ENCODE results near the gene HERC2.

HERC2 gene

DNA sequence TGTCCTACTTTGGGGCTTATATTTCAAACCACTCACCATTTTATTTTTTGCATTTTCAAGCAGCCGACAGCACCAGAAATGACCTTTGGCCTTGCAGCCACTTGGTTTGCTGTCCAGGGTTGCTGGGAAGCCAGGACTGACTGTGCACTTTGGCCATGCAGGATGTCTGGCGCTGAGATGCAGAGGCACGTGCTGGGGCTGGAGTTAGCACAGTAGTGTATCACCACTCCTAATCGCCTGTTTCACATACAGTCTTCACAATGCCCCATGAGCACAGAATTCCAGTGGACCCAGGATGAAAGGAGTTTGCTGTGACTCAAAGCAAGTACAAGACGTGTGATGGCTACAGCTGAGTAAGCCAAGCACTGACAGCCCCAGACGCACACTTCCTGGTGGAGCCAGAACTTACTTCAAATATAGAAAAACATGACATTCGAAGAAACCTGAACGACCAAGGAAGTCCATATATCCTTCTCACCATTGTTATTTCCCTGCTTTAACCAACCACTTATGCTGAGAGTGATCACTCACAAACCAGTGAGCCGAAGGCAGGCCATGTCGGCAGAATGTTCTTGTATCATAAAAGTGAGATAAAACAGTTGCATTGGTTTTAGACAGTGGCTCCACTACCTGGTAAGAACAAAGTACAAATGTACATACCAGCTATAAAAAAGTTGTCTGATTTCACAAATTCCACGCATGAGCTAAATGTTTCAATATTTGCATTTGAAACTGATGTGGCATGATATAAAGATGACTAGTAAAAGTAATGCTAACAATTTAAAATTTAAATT is 238.9 kb downstream of the HERC2 start:
- no peaks in the 10 kb centered on the region for H3K9me3 ChIP-seq
- no peak overlapping the region for H3K4me3 ChIP-seq
- H3K36me3 ChIP-seq (replicated peaks) = no peaks in the 10 kb centered on the region
- H3K4me1 ChIP-seq = no peaks in the 10 kb centered on the region
- no peak for DNase-seq (ENCODE audit: low spot score in 2 of 2)
- in situ Hi-C loops (cut with MboI; ENCODE audit: low sequenced_read_pairs) = no loop called here
- no peaks in the 10 kb centered on the region; the same call in 1 of the 2 replicates for H3K27me3 ChIP-seq (ENCODE audit: low read depth)

DNA sequence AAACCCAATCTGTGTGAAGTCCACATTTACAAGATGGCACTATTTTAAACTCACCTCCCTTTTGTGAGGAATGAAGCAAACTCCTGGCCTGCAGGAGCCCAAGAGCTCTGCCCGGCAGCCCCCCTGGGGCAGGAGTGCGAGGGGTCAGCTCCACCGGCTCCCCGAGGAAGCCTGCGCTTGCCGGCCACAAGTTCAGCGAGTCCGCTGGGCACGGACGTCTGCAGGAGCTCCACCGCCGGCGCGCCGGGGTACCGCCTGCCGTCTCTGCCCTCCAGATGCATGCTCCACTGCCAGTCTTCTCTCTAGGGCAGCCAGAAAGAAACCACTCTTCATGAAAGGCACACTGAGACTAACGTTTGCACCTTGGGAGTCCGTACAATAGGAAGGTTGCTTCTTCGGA is 240.4 kb downstream of the HERC2 start:
- DNase-seq (ENCODE audit: low spot score in 2 of 2) = no peak
- no peaks in the 10 kb centered on the region for H3K36me3 ChIP-seq (replicated peaks)
- no peaks in the 10 kb centered on the region for H3K4me1 ChIP-seq
- H3K27me3 ChIP-seq (ENCODE audit: low read depth) = no peaks in the 10 kb centered on the region; the same call in 1 of the 2 replicates
- in situ Hi-C loops (cut with MboI; ENCODE audit: low sequenced_read_pairs) = no loop called here
- H3K4me3 ChIP-seq = no peak overlapping the region
- H3K9me3 ChIP-seq = no peaks in the 10 kb centered on the region

DNA sequence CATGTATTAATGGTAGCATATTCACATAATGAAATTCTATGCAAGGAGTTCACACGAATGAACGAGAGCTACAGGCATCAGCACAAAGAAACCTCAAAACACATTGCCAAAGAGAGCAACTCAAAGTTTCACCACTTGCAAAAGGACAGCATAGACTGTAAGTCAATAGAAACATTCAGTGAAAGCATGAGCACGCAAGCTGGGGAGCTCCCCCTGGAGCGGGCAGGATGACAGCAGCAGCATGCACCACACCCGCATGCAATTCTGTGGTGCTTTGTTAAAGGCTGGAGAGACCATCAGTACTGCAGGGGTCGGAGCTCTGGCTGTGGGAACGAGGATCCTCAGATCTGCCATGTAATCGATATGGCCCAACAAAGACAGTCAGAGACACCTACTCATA is 241.6 kb downstream of the HERC2 start:
- Histone ChIP-seq H3K4me1 (no peaks in the 10 kb centered on the region), H3K4me3 (no peak overlapping the region), H3K36me3 (replicated peaks) (no peaks in the 10 kb centered on the region), H3K9me3 (no peaks in the 10 kb centered on the region), H3K27me3 (ENCODE audit: low read depth) (no peaks in the 10 kb centered on the region)
- no peak for DNase-seq (ENCODE audit: low spot score in 2 of 2)
- in situ Hi-C loops (cut with MboI; ENCODE audit: low sequenced_read_pairs) = no loop called here

DNA sequence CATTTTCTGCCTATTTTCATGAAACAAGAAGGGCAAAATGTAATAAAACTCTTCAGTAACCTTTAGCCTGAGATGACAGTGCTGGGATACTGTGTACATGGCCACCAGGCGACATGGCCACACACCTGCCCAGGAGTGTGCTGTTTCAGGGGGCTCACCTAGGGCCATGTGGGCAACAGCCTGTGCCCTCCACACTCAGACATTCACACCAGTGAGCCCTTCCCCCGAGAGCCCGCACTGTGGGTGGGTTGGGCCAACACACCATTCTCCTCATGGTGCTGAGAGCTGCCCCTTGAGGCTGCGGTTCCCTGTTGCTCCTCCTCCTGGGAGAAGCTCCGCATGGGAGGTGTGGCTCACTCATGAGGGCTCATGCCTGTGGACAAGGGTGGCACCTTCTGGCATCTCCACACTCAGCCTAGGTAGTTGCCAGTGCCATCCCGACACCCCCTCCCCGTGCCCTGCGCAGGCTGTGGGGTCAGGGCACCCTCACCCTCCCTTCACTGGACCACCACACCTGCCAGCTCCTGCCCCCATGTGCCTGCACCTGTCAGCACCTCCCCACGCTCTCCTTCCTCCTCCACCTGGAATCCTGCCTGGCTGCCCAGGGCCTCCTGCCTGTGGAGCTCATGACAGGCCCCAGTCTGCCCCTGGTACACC is 242.5 kb downstream of the HERC2 start:
- DNase-seq (ENCODE audit: low spot score in 2 of 2) = no peak
- H3K36me3 ChIP-seq (replicated peaks) = no peaks in the 10 kb centered on the region
- no peaks in the 10 kb centered on the region for H3K4me1 ChIP-seq
- in situ Hi-C loops (cut with MboI; ENCODE audit: low sequenced_read_pairs) = no loop called here
- H3K27me3 ChIP-seq (ENCODE audit: low read depth) = no peaks in the 10 kb centered on the region
- H3K9me3 ChIP-seq = no peaks in the 10 kb centered on the region
- no peak overlapping the region for H3K4me3 ChIP-seq

DNA sequence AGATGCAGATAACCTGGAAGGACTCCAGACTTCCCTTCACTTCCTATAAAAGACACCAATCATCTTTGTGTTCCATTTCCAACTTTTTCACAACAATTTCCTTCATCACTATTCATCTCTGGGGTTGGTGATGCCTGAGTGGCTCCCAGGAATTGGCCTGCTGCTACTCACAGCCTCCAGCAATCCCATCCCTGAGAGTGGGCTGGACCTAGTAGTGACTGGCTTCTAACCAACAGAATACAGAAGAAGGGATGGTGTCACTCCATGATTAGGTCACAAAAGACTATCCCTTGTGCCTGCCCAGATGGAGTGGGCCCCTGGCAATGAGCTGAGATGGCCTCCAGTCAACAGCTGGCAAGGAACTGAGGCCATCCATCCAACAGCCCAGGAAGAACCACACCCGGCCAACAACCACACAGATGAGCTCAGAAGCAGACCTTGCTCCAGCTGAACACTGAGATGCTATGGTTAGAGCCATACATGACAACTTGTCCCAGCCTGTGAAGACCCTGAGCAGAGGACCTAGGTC is 243.7 kb downstream of the HERC2 start:
- Histone ChIP-seq H3K27me3 (ENCODE audit: low read depth) (no peaks in the 10 kb centered on the region), H3K36me3 (replicated peaks) (no peaks in the 10 kb centered on the region), H3K9me3 (no peaks in the 10 kb centered on the region), H3K4me3 (no peak overlapping the region), H3K4me1 (no peaks in the 10 kb centered on the region)
- in situ Hi-C loops (cut with MboI; ENCODE audit: low sequenced_read_pairs) = no loop called here
- DNase-seq (ENCODE audit: low spot score in 2 of 2) = no peak

- no peak for DNase-seq (ENCODE audit: low spot score in 2 of 2)
- H3K4me3 ChIP-seq = no peak overlapping the region
- H3K27me3 ChIP-seq (ENCODE audit: low read depth) = no peaks in the 10 kb centered on the region
- H3K36me3 ChIP-seq (replicated peaks) = no peaks in the 10 kb centered on the region
- no peaks in the 10 kb centered on the region for H3K4me1 ChIP-seq
- no peaks in the 10 kb centered on the region for H3K9me3 ChIP-seq
- in situ Hi-C loops (cut with MboI; ENCODE audit: low sequenced_read_pairs) = no loop called here
These were observed 246.4 kb downstream of the HERC2 start for GRCh38 chr15:28075573-28075972.

DNA sequence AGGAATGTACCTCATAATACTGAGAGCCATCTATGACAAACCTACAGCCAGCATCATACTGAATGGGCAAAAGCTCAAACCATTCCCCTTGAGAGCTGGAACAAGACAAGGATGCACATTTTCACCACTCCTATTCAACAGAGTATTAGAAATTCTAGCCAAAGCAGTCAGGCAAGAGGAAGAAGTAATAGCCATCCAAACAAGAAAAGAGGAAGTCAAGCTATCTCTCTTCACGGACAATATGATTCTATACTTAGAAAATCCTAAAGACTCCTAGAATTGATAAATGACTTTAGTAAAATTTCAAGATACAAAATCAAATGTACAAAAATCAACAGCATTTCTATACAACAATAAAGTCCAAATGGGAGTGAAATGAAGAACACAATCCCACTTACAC is 253.0 kb downstream of the HERC2 start:
- no peak for DNase-seq (ENCODE audit: low spot score in 2 of 2)
- H3K36me3 ChIP-seq (replicated peaks) = no peaks in the 10 kb centered on the region
- no peaks in the 10 kb centered on the region for H3K4me1 ChIP-seq
- in situ Hi-C loops (cut with MboI; ENCODE audit: low sequenced_read_pairs) = no loop called here
- H3K9me3 ChIP-seq = no peaks in the 10 kb centered on the region
- no peaks in the 10 kb centered on the region for H3K27me3 ChIP-seq (ENCODE audit: low read depth)
- no peak overlapping the region for H3K4me3 ChIP-seq

- Histone ChIP-seq H3K36me3 (replicated peaks) (no peaks in the 10 kb centered on the region), H3K4me3 (no peak overlapping the region), H3K27me3 (ENCODE audit: low read depth) (no peaks in the 10 kb centered on the region), H3K9me3 (no peaks in the 10 kb centered on the region), H3K4me1 (no peaks in the 10 kb centered on the region)
- in situ Hi-C loops (cut with MboI; ENCODE audit: low sequenced_read_pairs) = no loop called here
- DNase-seq (ENCODE audit: low spot score in 2 of 2) = no peak
These were observed 255.7 kb downstream of the HERC2 start for GRCh38 chr15:28066231-28066630.

Measured in HAP-1 (cell line).